ENCODE data around the gene MVB12B. TPM values are rescaled to one million over a fixed set of nuclear protein-coding genes. Genes with fewer than 3 reads are reported as not detected.
A peak's percentile ranks its signal among the peaks of the same experiment; 100 is the strongest.
"Not testable (repeated sequence)": the region's sequence is repeated elsewhere in the genome, so short reads cannot be mapped to it uniquely, and the experiment has no call there.

The MVB12B gene
- total RNA-seq, 1 experiment from 2014 or later, result 10.9 TPM

- TF ChIP-seq CTCF (IDR thresholded peaks at IDR 0.05 in 2 of 3, conservative IDR thresholded peaks at IDR 0.05 in 1 of 3; ENCODE audit: borderline replicate concordance in 1 of 3, insufficient read depth in 1 of 3, low read depth in 2 of 3, low read length in 2 of 3), result peak in 2 of 3 experiments; percentile 30 to 32; a peak in 2 of 6 replicates
- H3K27ac ChIP-seq (ENCODE audit: low read depth, low read length); H3K4me3 ChIP-seq (replicated peaks in 1 of 2; ENCODE audit: low read depth in 1 of 2, low read length in 2 of 2); H2AFZ ChIP-seq (ENCODE audit: low read depth, low read length, poor library complexity, severe bottlenecking); H3K79me2 ChIP-seq (ENCODE audit: insufficient read depth, low read length); H3K36me3 ChIP-seq (ENCODE audit: control insufficient read depth in 1 of 2, insufficient read depth in 2 of 2, low read length in 2 of 2); BruUV-seq (replicated peaks); H3K9me3 ChIP-seq (ENCODE audit: control insufficient read depth in 1 of 2, insufficient read depth in 1 of 2, low read depth in 1 of 2, low read length in 2 of 2); RAD21 ChIA-PET (ENCODE audit: low non-redundant PET in 1 of 2, low total read pairs in 2 of 2, uncharacterized antibody in 2 of 2, unreplicated experiment in 2 of 2); H4K20me1 ChIP-seq (ENCODE audit: insufficient read depth); H3K4me2 ChIP-seq (ENCODE audit: low read length); H3K4me1 ChIP-seq (ENCODE audit: control insufficient read depth in 1 of 2, insufficient read depth in 2 of 2, low read length in 2 of 2); H3K9me2 ChIP-seq (ENCODE audit: insufficient read depth); H3K27me3 ChIP-seq (ENCODE audit: insufficient read depth, low read length); H3K9ac ChIP-seq (ENCODE audit: low read length); POLR2A ChIA-PET; DNase-seq (ENCODE audit: low read depth, low spot score): not testable (repeated sequence)
- intact Hi-C loops (cut with micrococcal nuclease), result loop anchor here (5.0 kb wide), 2 partner anchors 38 to 227 kb away; no protein-coding TSS in a partner anchor
- CTCF ChIA-PET, result interaction anchor here (0.7 to 5.9 kb wide), 9 partner anchors 9 to 229 kb away, joined by 3 to 84 read pairs (median 4); no protein-coding TSS in a partner anchor
- 0 out of 2 replicates have a peak, but pooled peaks have one; percentile 8 for ATAC-seq
Observed at GRCh38 chr9:126555421-126555820, 228.8 kb downstream of the MVB12B start.

All from HCT116 (cell line).